Retinal pigment epithelial cell (primary cell): Measurements from ENCODE around the gene ATP2B2.

Source experiments
- DNase-seq: peaks from one replicate; pipeline ENCODE4 v3.0.0-alpha.2; 2010; ENCODE audit warnings: low read depth
- H3K4me3 ChIP-seq: 2 replicates; pipeline ENCODE4 v1.5.1; 2011; ENCODE audit warnings: mild to moderate bottlenecking, low read length, control low read depth, moderate library complexity
- TF ChIP-seq, protein P1 (sequence below): conservative IDR thresholded peaks from 2 replicates; pipeline ENCODE4 v1.5.1; 2011; ENCODE audit warnings: low read depth, low read length, control low read depth, inconsistent platforms

ATP2B2 gene

DNA sequence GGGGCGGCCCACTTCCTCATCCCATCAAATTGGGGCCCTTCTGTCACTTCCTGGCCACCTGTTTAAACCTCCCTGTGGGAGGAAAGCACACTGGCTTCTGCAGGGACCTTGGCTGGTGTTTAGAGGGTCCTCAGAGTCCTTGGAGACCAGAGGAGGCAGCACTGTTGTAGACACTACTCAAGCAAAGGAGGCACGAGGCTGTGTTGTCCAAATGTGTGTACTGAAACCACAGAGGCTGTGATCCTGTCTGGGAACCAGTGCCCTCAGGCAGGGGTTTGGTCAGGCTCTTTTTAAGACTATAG is 172.1 kb downstream of the ATP2B2 start:
- DNase-seq, result no peak
- TF ChIP-seq, protein P1, sequence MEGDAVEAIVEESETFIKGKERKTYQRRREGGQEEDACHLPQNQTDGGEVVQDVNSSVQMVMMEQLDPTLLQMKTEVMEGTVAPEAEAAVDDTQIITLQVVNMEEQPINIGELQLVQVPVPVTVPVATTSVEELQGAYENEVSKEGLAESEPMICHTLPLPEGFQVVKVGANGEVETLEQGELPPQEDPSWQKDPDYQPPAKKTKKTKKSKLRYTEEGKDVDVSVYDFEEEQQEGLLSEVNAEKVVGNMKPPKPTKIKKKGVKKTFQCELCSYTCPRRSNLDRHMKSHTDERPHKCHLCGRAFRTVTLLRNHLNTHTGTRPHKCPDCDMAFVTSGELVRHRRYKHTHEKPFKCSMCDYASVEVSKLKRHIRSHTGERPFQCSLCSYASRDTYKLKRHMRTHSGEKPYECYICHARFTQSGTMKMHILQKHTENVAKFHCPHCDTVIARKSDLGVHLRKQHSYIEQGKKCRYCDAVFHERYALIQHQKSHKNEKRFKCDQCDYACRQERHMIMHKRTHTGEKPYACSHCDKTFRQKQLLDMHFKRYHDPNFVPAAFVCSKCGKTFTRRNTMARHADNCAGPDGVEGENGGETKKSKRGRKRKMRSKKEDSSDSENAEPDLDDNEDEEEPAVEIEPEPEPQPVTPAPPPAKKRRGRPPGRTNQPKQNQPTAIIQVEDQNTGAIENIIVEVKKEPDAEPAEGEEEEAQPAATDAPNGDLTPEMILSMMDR, result no peak
- H3K4me3 ChIP-seq, result no peak overlapping the region

GRCh38 chr3:10332481-10333348 is 172.7 kb downstream of the ATP2B2 start:
- TF ChIP-seq, protein P1, result no peak
- no peak overlapping the region for H3K4me3 ChIP-seq
- DNase-seq, result no peak

- TF ChIP-seq, protein P1, result no peak
- no peak for DNase-seq
- no peak overlapping the region for H3K4me3 ChIP-seq
Observed at GRCh38 chr3:10331320-10331719, 174.1 kb downstream of the ATP2B2 start.

DNA sequence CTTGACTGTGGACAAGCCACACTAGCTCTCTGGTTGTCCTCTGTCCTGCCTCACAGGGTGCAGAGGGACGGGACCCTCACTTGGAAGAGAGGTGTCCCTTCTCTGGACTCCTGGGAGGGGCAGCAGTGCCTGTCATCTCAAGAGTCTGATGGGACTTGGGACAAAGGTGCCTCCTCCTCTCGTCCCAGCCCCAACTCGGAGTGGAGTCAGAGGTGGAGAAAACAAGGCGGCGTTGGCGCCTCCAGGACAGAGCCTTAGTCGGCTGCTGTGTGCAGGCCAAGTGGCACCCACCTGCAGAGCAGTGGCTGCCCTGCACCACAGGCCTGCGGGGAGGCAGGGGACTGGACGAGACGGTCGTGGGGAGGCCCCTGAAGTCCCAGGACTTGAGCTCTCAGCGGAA is 175.1 kb downstream of the ATP2B2 start:
- TF ChIP-seq, protein P1, result no peak

DNA sequence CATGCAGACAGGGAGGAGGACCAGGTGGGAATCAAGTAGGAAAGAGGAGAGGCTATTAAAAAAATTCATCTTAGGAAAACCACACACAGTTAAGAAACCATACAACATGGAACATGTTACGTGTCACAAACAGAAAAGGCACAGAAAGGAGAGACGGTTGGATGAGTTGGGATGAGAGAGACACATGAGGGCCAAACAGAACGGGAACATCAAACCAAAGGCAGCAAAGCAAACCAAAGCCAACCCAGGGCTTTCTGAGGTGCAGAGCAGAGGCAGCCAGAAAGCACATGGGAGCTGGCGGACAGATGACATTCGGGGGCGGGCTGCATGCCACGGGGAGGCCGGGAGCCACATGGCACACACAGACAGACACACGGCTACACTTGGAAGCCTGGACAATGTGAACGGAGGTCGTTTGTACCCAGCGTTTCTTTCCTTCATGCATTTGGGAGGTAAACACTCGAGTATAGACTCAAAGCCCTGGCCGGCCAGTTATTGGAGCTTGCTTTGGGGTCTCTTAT is 175.8 kb downstream of the ATP2B2 start:
- H3K4me3 ChIP-seq, result no peak overlapping the region
- DNase-seq, result no peak
- TF ChIP-seq, protein P1, result no peak

More for the DNA sequence above, 175.1 kb downstream of the ATP2B2 start:
- H3K4me3 ChIP-seq, result no peak overlapping the region
- DNase-seq, result no peak

DNA sequence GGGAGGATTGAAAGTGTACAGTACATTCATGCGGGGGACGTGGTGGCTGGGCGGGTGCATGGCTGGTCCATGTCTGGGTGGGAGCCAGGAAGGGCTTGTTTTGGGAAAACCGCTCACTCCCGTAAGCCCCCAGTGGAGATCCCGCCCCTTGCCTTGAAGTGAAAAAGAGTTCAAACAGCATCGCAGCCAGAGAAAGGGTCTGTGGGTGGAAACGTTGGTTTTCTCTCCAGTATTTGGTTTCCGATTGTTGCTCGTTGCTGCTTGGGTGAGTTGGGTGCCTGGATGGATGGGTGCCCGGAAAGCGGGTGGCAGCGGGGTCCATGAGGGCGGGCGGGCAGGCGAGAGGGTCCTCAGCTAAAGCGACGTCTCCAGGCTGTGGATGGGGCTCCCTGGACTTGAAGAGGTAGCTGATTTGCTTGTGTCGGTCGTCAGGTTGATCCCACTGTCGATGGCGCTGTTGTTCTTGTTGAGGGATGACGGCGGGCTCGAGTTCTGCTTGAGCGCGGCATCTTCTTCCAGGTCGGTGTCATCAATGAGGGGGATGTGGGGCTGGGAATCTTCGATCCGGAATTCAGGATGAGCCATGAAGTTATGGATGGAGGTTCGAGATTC is 176.8 kb downstream of the ATP2B2 start:
- no peak for DNase-seq
- TF ChIP-seq, protein P1, result no peak
- H3K4me3 ChIP-seq, result no peak overlapping the region
